ENCODE results near the gene LIN7B.
A peak's percentile ranks its signal among the peaks of the same experiment; 100 is the strongest.

DNA sequence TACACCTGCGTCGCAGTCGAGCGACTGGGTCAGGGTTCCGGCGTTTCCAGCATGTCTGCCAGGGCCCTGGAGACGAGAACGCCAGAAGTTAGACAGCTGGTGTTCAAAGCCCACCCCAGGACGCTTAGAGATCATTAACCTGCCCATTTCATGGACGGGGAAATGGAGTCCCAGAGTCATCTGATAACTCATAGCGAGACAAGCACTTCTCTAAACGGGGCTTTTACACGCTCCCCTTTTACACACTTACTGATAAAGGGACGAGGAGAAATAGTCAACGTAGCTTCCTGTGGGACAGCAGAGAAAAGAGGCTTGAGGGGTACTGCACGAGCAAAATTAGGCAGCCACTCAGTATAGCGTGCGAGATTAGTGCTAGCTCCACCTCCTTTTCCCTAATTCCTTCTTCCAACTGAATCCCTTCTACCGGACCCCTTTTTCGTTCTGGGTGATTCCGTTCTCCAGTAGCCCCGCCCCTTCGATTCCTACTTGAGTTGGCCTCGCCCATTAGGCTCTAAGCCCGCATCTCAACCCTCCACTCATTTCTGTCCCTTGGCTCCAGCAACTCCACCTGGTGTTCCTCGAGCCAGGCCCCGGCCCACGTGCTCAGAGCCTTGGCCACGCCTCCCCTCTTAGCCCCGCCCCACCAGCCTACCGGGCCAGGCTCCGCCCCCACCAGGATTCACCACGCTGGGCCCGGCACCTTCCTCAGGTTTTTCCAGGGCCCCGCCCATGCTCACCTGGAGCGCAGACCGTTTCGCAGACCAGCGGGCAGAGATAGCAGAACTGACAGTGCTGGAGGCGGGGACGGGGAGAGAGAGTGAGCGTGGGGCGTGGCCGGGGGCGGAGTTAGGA lies 37.3 kb downstream of the LIN7B start:
- TF ChIP-seq POLR2AphosphoS5 (IDR thresholded peaks at IDR 0.05; ENCODE audit: low read depth, low read length) (peak; percentile 30), RNF2 (IDR thresholded peaks at IDR 0.05; ENCODE audit: borderline replicate concordance, low read depth, low read length, missing control alignments, poor library complexity, severe bottlenecking) (no peak), SP2 (IDR thresholded peaks at IDR 0.05; ENCODE audit: low read length) (no peak), POLR2A (IDR thresholded peaks at IDR 0.05; ENCODE audit: control extremely low read depth in 1 of 2, low read depth in 2 of 2, low read length in 2 of 2) (peak in 1 of 2 experiments; percentile 53; a peak in 1 of 3 replicates), ZNF274 (IDR thresholded peaks at IDR 0.05; ENCODE audit: borderline replicate concordance, extremely low read depth, low read length) (no peak), RFX5 (IDR thresholded peaks at IDR 0.05; ENCODE audit: borderline replicate concordance, low read depth, low read length) (no peak), EP300 (IDR thresholded peaks at IDR 0.05; ENCODE audit: borderline replicate concordance in 1 of 2, low read depth in 2 of 2, low read length in 2 of 2) (peak in 1 of 2 experiments; percentile 54; a peak in 1 of 3 replicates), JUND (IDR thresholded peaks at IDR 0.05; ENCODE audit: low read length) (peak; percentile 65; the same call in 1 of the 2 replicates)
- TF ChIP-seq, protein P1, sequence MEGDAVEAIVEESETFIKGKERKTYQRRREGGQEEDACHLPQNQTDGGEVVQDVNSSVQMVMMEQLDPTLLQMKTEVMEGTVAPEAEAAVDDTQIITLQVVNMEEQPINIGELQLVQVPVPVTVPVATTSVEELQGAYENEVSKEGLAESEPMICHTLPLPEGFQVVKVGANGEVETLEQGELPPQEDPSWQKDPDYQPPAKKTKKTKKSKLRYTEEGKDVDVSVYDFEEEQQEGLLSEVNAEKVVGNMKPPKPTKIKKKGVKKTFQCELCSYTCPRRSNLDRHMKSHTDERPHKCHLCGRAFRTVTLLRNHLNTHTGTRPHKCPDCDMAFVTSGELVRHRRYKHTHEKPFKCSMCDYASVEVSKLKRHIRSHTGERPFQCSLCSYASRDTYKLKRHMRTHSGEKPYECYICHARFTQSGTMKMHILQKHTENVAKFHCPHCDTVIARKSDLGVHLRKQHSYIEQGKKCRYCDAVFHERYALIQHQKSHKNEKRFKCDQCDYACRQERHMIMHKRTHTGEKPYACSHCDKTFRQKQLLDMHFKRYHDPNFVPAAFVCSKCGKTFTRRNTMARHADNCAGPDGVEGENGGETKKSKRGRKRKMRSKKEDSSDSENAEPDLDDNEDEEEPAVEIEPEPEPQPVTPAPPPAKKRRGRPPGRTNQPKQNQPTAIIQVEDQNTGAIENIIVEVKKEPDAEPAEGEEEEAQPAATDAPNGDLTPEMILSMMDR (IDR thresholded peaks at IDR 0.05; ENCODE audit: control extremely low read depth in 1 of 3, insufficient read depth in 1 of 3, low read depth in 1 of 3, low read length in 3 of 3) = no peak
- TF ChIP-seq, protein P2, sequence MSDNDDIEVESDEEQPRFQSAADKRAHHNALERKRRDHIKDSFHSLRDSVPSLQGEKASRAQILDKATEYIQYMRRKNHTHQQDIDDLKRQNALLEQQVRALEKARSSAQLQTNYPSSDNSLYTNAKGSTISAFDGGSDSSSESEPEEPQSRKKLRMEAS (IDR thresholded peaks at IDR 0.05) = peak; percentile 96
